ENCODE data around the gene SLC31A1. TPM values are rescaled to one million over a fixed set of nuclear protein-coding genes. Genes with fewer than 3 reads are reported as not detected.
"Not testable (repeated sequence)": the region's sequence is repeated elsewhere in the genome, so short reads cannot be mapped to it uniquely, and the experiment has no call there.

Gene SLC31A1
- total RNA-seq, 4 donors from 2014 or later: 22.9 to 45.0 (median 33.9) TPM

DNA sequence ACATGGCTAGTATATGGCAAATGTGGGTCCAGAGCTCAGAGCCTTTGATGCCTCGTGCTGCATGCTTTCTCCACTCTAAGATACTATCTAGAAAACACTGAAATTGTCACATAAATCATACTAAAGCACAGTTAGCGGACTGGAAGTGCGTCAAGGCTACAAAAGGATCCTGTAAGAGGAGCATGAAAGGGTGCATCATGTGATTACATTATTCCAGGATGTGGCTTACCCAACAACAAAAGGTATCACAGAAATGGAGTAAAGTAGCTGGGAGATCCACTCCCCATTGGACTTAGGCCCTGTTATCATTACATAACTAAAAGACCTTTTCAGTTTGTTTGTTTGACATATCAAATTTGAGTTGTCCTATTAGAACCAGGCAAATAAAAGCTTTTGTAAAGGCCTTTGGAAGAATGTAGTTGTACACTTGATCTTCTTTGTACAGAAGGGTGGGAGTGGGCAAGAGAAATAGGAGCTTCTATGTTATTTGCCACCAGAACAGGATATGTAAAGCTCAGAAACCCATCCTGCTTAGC lies 6.9 kb downstream of the SLC31A1 start:
- H3K4me3 ChIP-seq (ENCODE audit: low read depth, poor library complexity, severe bottlenecking): no peak overlapping the region
- intact Hi-C loops (cut with DNase I; ENCODE audit: low total_unique reads): no loop called here
- 64 to 65% methylated on average over 3 of the region's 3 CpGs for WGBS, 2 donors
- DNase-seq (ENCODE audit: low spot score in 2 of 2): no peak
- TF ChIP-seq CTCF (IDR thresholded peaks at IDR 0.05): no peak
- TF ChIP-seq POLR2A (IDR thresholded peaks at IDR 0.05): no peak

DNA sequence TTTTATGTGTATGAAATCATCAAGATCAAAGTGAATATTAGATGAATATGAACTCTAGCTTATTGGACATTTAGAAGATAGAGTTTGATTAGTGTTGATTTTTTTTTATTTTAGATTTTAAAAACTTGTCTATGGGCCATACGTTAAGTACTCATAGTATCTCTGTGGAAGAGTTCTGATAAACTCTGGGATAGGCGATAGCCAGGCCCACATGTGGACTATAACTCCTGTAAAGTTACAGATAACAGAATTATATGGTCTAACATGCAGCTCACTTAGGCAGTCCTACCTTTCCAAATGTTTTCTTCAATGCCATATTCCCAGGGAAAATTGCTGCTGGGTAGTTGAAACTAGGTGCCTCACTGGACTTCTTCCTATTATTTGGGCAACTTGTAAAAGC lies 10.4 kb downstream of the SLC31A1 start:
- TF ChIP-seq POLR2A (IDR thresholded peaks at IDR 0.05) (no peak), CTCF (IDR thresholded peaks at IDR 0.05) (no peak)
- intact Hi-C loops (cut with DNase I; ENCODE audit: low total_unique reads): no loop called here
- no peak overlapping the region for H3K4me3 ChIP-seq (ENCODE audit: low read depth, poor library complexity, severe bottlenecking)
- DNase-seq (ENCODE audit: low spot score in 2 of 2): no peak
- WGBS, 2 donors: 95% methylated on average over 2 of the region's 2 CpGs

DNA sequence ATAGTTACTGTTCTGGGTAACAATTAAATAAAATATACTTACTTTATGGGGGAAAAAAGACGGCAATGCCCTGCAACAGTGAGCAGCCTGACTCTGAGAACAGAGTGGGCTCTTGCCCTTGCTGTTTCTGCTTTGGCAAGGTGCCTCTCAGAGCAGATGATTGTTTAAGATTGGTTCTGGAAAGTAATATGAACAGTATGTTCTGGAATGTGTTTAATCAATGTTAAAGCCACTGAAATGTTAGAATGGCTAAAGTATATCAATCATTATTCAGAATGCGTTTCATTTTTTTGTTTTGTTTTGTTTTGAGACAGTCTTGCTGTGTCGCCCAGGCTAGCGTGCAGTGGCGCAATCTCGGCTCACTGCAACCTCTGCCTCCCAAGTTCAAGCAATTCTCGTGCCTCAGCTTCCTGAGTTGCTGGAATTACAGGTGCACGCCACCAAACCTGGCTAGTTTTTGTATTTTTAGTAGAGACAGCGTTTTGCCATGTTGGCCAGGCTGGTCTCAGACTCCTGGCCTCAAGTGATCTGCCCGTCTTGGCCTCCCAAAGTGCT lies 14.4 kb downstream of the SLC31A1 start:
- not testable (repeated sequence) for DNase-seq (ENCODE audit: low spot score in 2 of 2)
- WGBS, 2 donors: 80 to 88% methylated on average over 10 of the region's 10 CpGs

GRCh38 chr9:113237026-113237425 lies 15.7 kb downstream of the SLC31A1 start:
- DNase-seq (ENCODE audit: low spot score in 2 of 2): no peak
- no peak overlapping the region for H3K4me3 ChIP-seq (ENCODE audit: low read depth, poor library complexity, severe bottlenecking)
- no peak for TF ChIP-seq POLR2A (IDR thresholded peaks at IDR 0.05)
- TF ChIP-seq CTCF (IDR thresholded peaks at IDR 0.05): no peak
- whole genome bisulfite sequencing, 2 donors: 91 to 92% methylated on average over 4 of the region's 4 CpGs
- intact Hi-C loops (cut with DNase I; ENCODE audit: low total_unique reads): no loop called here

More for the DNA sequence above, 14.4 kb downstream of the SLC31A1 start:
- H3K4me3 ChIP-seq (ENCODE audit: low read depth, poor library complexity, severe bottlenecking); intact Hi-C loops (cut with DNase I; ENCODE audit: low total_unique reads): not testable (repeated sequence)

DNA sequence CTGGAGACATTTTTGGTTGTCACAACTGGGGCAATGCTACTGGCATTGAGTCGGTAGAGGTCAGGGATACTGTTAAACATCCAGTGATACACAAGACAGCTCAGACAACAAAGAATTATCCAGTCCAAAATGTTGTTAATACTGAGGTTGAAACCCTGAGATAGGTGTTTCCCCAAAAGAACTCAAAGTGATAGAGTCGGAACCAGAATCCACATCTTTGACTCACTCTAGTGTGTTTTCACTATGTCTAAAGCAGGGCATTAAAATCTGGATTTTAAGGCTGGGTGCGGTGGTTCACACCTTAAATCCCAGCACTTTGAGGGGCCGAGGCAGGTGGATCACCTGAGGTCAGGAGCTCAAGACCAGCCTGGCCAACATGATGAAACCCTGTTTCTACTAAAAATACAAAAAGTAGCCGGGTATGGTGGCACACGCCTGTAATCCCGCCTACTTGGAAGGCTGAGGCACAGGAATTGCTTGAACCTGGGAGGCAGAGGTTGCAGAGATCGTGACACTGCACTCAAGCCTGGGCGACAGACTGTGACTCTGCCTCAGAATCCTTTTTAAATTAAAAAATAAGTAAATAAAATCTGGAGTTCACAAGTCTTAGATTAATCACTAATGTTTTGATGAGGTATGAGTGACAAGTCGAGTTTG lies 17.0 kb downstream of the SLC31A1 start:
- 88 to 92% methylated on average over 10 of the region's 10 CpGs for WGBS, 2 donors
- intact Hi-C loops (cut with DNase I; ENCODE audit: low total_unique reads): no loop called here
- no peak for DNase-seq (ENCODE audit: low spot score in 2 of 2)
- no peak for TF ChIP-seq POLR2A (IDR thresholded peaks at IDR 0.05)
- no peak for TF ChIP-seq CTCF (IDR thresholded peaks at IDR 0.05)
- no peak overlapping the region for H3K4me3 ChIP-seq (ENCODE audit: low read depth, poor library complexity, severe bottlenecking)

- 64 to 65% methylated on average over 4 of the region's 4 CpGs for WGBS, 2 donors
- no peak overlapping the region for H3K4me3 ChIP-seq (ENCODE audit: low read depth, poor library complexity, severe bottlenecking)
- intact Hi-C loops (cut with DNase I; ENCODE audit: low total_unique reads): no loop called here
- TF ChIP-seq POLR2A (IDR thresholded peaks at IDR 0.05): no peak
- no peak for TF ChIP-seq CTCF (IDR thresholded peaks at IDR 0.05)
- no peak for DNase-seq (ENCODE audit: low spot score in 2 of 2)
These were observed 17.5 kb downstream of the SLC31A1 start for GRCh38 chr9:113238859-113239232.

Data from lower leg skin (tissue), 4 donors.